HEK293 (cell line): ENCODE results near the gene NPTX1.

Experiments
- CTCF ChIA-PET: fragments of 350-600 bp; formaldehyde crosslinking; extraction: SDS; loops from one replicate; lab custom pipeline; 2021; ENCODE audit warnings: antibody characterized with exemption; lab: Yijun Ruan, JAX
- POLR2A ChIA-PET: fragments of 300-600 bp; formaldehyde crosslinking; extraction: SDS; loops from one replicate; lab custom pipeline; 2020; ENCODE audit warnings: antibody characterized with exemption, inconsistent platforms; lab: Yijun Ruan, JAX
- H3K27ac ChIP-seq: fragments of 200-500 bp; sonication (Bioruptor generic); 2 replicates; pipeline ENCODE4 v1.5.1; 2014; ENCODE audit warnings: low read depth, low read length, control low read depth, inconsistent platforms; ENCODE audit errors: extremely low read depth
- H3K36me3 ChIP-seq, 2 experiments: fragments of 200-500 bp in 1 of 2; sonication (Bioruptor generic) in 1 of 2; 1 replicate in 1 of 2; 2 replicates in 1 of 2; pipeline ENCODE4 v1.5.1; 2014 to 2017; ENCODE audit warnings: inconsistent platforms in 2 of 2, low read length in 2 of 2; ENCODE audit not compliant: control insufficient read depth in 2 of 2, insufficient read depth in 1 of 2
- H3K4me1 ChIP-seq: fragments of 200-500 bp; sonication (Bioruptor generic); 2 replicates; pipeline ENCODE4 v1.5.1; 2014; ENCODE audit warnings: mild to moderate bottlenecking, low read length, inconsistent platforms; ENCODE audit not compliant: control insufficient read depth, insufficient read depth
- H3K4me3 ChIP-seq: 2 replicates; pipeline ENCODE4 v1.5.1; 2011; ENCODE audit warnings: low read depth, mild to moderate bottlenecking, control low read depth, low read length, moderate library complexity
- H3K9me3 ChIP-seq: fragments of 200-500 bp; sonication (Bioruptor generic); 2 replicates; pipeline ENCODE4 v1.5.1; 2014; ENCODE audit warnings: low read depth, low read length, inconsistent platforms; ENCODE audit not compliant: control insufficient read depth, insufficient read depth
- BCL11A ChIP-seq: fragments of 450-650 bp; formaldehyde crosslinking; IDR thresholded peaks from 2 replicates; pipeline ENCODE4 v1.5.1; 2016; ENCODE audit warnings: low read depth, missing biosample characterization, missing genetic modification characterization
- EGR2 ChIP-seq: fragments of 450-650 bp; formaldehyde crosslinking; IDR thresholded peaks from 2 replicates; pipeline ENCODE4 v1.5.1; 2016; ENCODE audit warnings: low read depth, missing biosample characterization, missing genetic modification characterization
- PRDM10 ChIP-seq: fragments of 450-650 bp; formaldehyde crosslinking; IDR thresholded peaks from 2 replicates; pipeline ENCODE4 v1.5.1; 2016; ENCODE audit warnings: missing biosample characterization, missing genetic modification characterization
- PRDM6 ChIP-seq: fragments of 450-650 bp; formaldehyde crosslinking; IDR thresholded peaks from 2 replicates; pipeline ENCODE4 v1.5.1; 2017; ENCODE audit warnings: missing biosample characterization, missing genetic modification characterization
- SALL2 ChIP-seq: fragments of 450-650 bp; formaldehyde crosslinking; IDR thresholded peaks from 2 replicates; pipeline ENCODE4 v1.5.0; 2017; ENCODE audit warnings: missing biosample characterization, mild to moderate bottlenecking, missing genetic modification characterization, borderline replicate concordance
- ZIC2 ChIP-seq: fragments of 450-650 bp; formaldehyde crosslinking; IDR thresholded peaks from 2 replicates; pipeline ENCODE4 v1.5.1; 2016; ENCODE audit warnings: missing biosample characterization, missing genetic modification characterization
- ZNF366 ChIP-seq: fragments of 450-650 bp; formaldehyde crosslinking; conservative IDR thresholded peaks from 2 replicates; pipeline ENCODE4 v1.5.1; 2016; ENCODE audit warnings: missing biosample characterization, missing genetic modification characterization
- ZNF488 ChIP-seq: fragments of 450-650 bp; formaldehyde crosslinking; IDR thresholded peaks from 2 replicates; pipeline ENCODE4 v1.5.1; 2016; ENCODE audit warnings: missing biosample characterization, missing genetic modification characterization
- ZNF521 ChIP-seq: fragments of 450-650 bp; formaldehyde crosslinking; IDR thresholded peaks from 2 replicates; pipeline ENCODE4 v1.5.1; 2017; ENCODE audit warnings: missing biosample characterization, mild to moderate bottlenecking, missing genetic modification characterization
- ZNF626 ChIP-seq: fragments of 450-650 bp; sonication (Bioruptor Pico); formaldehyde crosslinking; IDR thresholded peaks from 2 replicates; pipeline ENCODE4 v1.5.1; 2018; ENCODE audit warnings: missing biosample characterization, missing genetic modification characterization, inconsistent platforms
- ZNF658 ChIP-seq: fragments of 450-650 bp; formaldehyde crosslinking; IDR thresholded peaks from 2 replicates; pipeline ENCODE4; 2016; ENCODE audit warnings: missing biosample characterization, missing genetic modification characterization
- ZNF692 ChIP-seq: fragments of 450-650 bp; formaldehyde crosslinking; IDR thresholded peaks from 2 replicates; pipeline ENCODE4 v1.5.1; 2016; ENCODE audit warnings: missing biosample characterization, missing genetic modification characterization
- ZSCAN5A ChIP-seq: fragments of 450-650 bp; formaldehyde crosslinking; IDR thresholded peaks from 2 replicates; pipeline ENCODE4 v1.5.1; 2016; ENCODE audit warnings: missing biosample characterization, missing genetic modification characterization
- ZXDB ChIP-seq: fragments of 450-650 bp; formaldehyde crosslinking; IDR thresholded peaks from 2 replicates; pipeline ENCODE4 v1.5.1; 2016; ENCODE audit warnings: missing biosample characterization, missing genetic modification characterization

The NPTX1 gene

GRCh38 chr17:80513201-80513600 lies 36.8 kb upstream of the NPTX1 start (continued):
- TF ChIP-seq PRDM6 (tag by site-specific recombination) (no peak), ZNF626 (tag by site-specific recombination) (no peak), ZIC2 (no peak), ZXDB (tag by site-specific recombination) (no peak), ZNF521 (tag by site-specific recombination) (no peak), ZNF658 (tag by site-specific recombination) (no peak), ZNF366 (tag by site-specific recombination) (no peak), ZNF488 (tag by site-specific recombination) (no peak), ZSCAN5A (tag by site-specific recombination) (no peak), SALL2 (tag by site-specific recombination) (no peak), BCL11A (tag by site-specific recombination) (no peak), EGR2 (no peak)

- Histone ChIP-seq H3K9me3 (no peaks in the 10 kb centered on the region), H3K27ac (no peak overlapping the region), H3K36me3 (no peaks in the 10 kb centered on the region)
- POLR2A ChIA-PET = interaction anchor here (0.6 kb wide), 1 partner anchor 19 kb away, joined by 3 read pairs; no protein-coding TSS in a partner anchor
- TF ChIP-seq PRDM10 (tag by site-specific recombination) (peak; percentile 55), ZNF692 (no peak)
- TF ChIP-seq, all 188 proteins: peak for 1
- CTCF ChIA-PET = no interaction called here
- Histone ChIP-seq H3K4me3 (no peak overlapping the region), H3K4me1 (no peaks in the 10 kb centered on the region)
Measured at GRCh38 chr17:80512233-80512632, 35.8 kb upstream of the NPTX1 start.
